HG03521 (cell line): ENCODE measurements around the gene RCN2.
"Not testable (repeated sequence)": the region's sequence is repeated elsewhere in the genome, so short reads cannot be mapped to it uniquely, and the experiment has no call there.

Source experiments
- ATAC-seq: cut with Tn5 transposase; IDR thresholded peaks from one replicate; pipeline ENCODE4 v1.9.1; 2021; ENCODE audit warnings: mild to moderate bottlenecking, moderate library complexity; ENCODE audit not compliant: unreplicated experiment

The RCN2 gene

GRCh38 chr15:76932135-76932966 lies 802 bp downstream of the RCN2 start:
- ATAC-seq: no peak

- no peak for ATAC-seq
Measured at GRCh38 chr15:76935620-76936019, 4.1 kb downstream of the RCN2 start.

GRCh38 chr15:76936671-76937070 lies 5.1 kb downstream of the RCN2 start:
- no peak for ATAC-seq

- no peak for ATAC-seq
Measured at GRCh38 chr15:76938752-76939151, 7.2 kb downstream of the RCN2 start.

- ATAC-seq: no peak
Measured at GRCh38 chr15:76939715-76940114, 8.2 kb downstream of the RCN2 start.

GRCh38 chr15:76941636-76942035 lies 10.1 kb downstream of the RCN2 start:
- no peak for ATAC-seq

- ATAC-seq: no peak
Measured at GRCh38 chr15:76942331-76942730, 10.8 kb downstream of the RCN2 start.

GRCh38 chr15:76945494-76946093 lies 14.0 kb downstream of the RCN2 start:
- ATAC-seq: no peak

GRCh38 chr15:76947454-76947853 lies 15.9 kb downstream of the RCN2 start:
- ATAC-seq: no peak

- ATAC-seq: no peak
Measured at GRCh38 chr15:76951220-76951619, 19.7 kb downstream of the RCN2 start.

- no peak for ATAC-seq
Measured at GRCh38 chr15:76953913-76954312, 22.4 kb downstream of the RCN2 start.

GRCh38 chr15:76954744-76955143 lies 23.2 kb downstream of the RCN2 start:
- no peak for ATAC-seq

GRCh38 chr15:76961268-76962011 lies 29.9 kb downstream of the RCN2 start:
- ATAC-seq: no peak

GRCh38 chr15:76962337-76963013 lies 30.9 kb downstream of the RCN2 start:
- no peak for ATAC-seq

GRCh38 chr15:76963596-76963995 lies 32.0 kb downstream of the RCN2 start:
- ATAC-seq: no peak

- ATAC-seq: no peak
Measured at GRCh38 chr15:76964157-76964556, 32.6 kb downstream of the RCN2 start.

GRCh38 chr15:76966051-76966450 lies 34.5 kb downstream of the RCN2 start:
- not testable (repeated sequence) for ATAC-seq

- no peak for ATAC-seq
Measured at GRCh38 chr15:76967067-76967466, 35.5 kb downstream of the RCN2 start.

- ATAC-seq: no peak
Measured at GRCh38 chr15:76968306-76968705, 36.8 kb downstream of the RCN2 start.

GRCh38 chr15:76972389-76973361 lies 41.1 kb downstream of the RCN2 start:
- no peak for ATAC-seq
